Prostate gland (tissue), 2 donors: ENCODE data around the gene HTRA2.
A peak's percentile ranks its signal among the peaks of the same experiment; 100 is the strongest.

Experiments
- CTCF ChIP-seq, 4 experiments: fragments of 200-600 bp in 2 of 4; fragments of 450-650 bp in 2 of 4; sonication (generic) in 2 of 4; IDR thresholded peaks; 1 replicate in 3 of 4; 2 replicates in 1 of 4; pipeline ENCODE4 v1.5.1; 2016 to 2019; ENCODE audit warnings: antibody characterized with exemption in 4 of 4, mild to moderate bottlenecking in 2 of 4, moderate library complexity in 2 of 4
- POLR2A ChIP-seq: fragments of 450-650 bp; IDR thresholded peaks from one replicate; pipeline ENCODE4 v1.6.1; 2016; ENCODE audit warnings: antibody characterized with exemption, mild to moderate bottlenecking
- POLR2AphosphoS5 ChIP-seq: sonication (generic); formaldehyde crosslinking; IDR thresholded peaks from one replicate; pipeline ENCODE4 v1.6.1; 2017; ENCODE audit warnings: antibody characterized with exemption

- TF ChIP-seq CTCF (IDR thresholded peaks at IDR 0.05) = peak in 1 of 4 experiments; percentile 9
- TF ChIP-seq POLR2A = no peak
- peak; percentile 79 for TF ChIP-seq POLR2AphosphoS5
These were observed 47.1 kb downstream of the HTRA2 start for GRCh38 chr2:74576863-74577229.
